Gastroesophageal sphincter (tissue), 4 donors: ENCODE measurements around the gene RASSF6. TPM values are rescaled to one million over a fixed set of nuclear protein-coding genes. Genes with fewer than 3 reads are reported as not detected.

ENCODE experiments used
- ATAC-seq: fragments of 150-250 bp; one replicate; pipeline ENCODE4 v1.9.1; 2016; ENCODE audit warnings: mild to moderate bottlenecking, moderate library complexity
- H3K27ac ChIP-seq, 4 donors: fragments of 200-600 bp; sonication (generic) in 3 of 4; 1 replicate in 3 of 4; 2 replicates in 1 of 4; pipeline ENCODE4 v1.5.1; 2016 to 2019
- H3K27me3 ChIP-seq: fragments of 200-600 bp; sonication (generic); one replicate; pipeline ENCODE4 v1.5.1; 2019
- H3K36me3 ChIP-seq, 2 donors: fragments of 200-600 bp; sonication (generic); one replicate each; pipeline ENCODE4 v1.5.1; 2019; ENCODE audit warnings: control low read depth in 1 of 2
- H3K4me1 ChIP-seq, 3 donors: fragments of 200-600 bp; sonication (generic); 1 replicate in 2 of 3; 2 replicates in 1 of 3; pipeline ENCODE4 v1.5.1; 2016 to 2019; ENCODE audit warnings: control low read depth in 2 of 3
- H3K4me3 ChIP-seq, 2 donors: fragments of 200-600 bp; sonication (generic); one replicate each; pipeline ENCODE4 v1.5.1; 2019; ENCODE audit warnings: mild to moderate bottlenecking in 1 of 2, moderate library complexity in 1 of 2
- H3K9me3 ChIP-seq, 3 donors: fragments of 200-600 bp; sonication (generic); one replicate each; pipeline ENCODE4 v1.5.1; 2017 to 2019; ENCODE audit warnings: control low read depth in 2 of 3
- CTCF ChIP-seq, 4 experiments: fragments of 200-600 bp in 2 of 4; fragments of 450-650 bp in 2 of 4; sonication (generic) in 1 of 4; IDR thresholded peaks; one replicate each; pipeline ENCODE4 v1.5.1; 2017 to 2019; ENCODE audit warnings: antibody characterized with exemption in 4 of 4, mild to moderate bottlenecking in 2 of 4, moderate library complexity in 2 of 4
- EP300 ChIP-seq: sonication (generic); formaldehyde crosslinking; IDR thresholded peaks from one replicate; pipeline ENCODE4 v1.6.1; 2017; ENCODE audit warnings: antibody characterized with exemption, mild to moderate bottlenecking
- POLR2A ChIP-seq, 2 donors: fragments of 450-650 bp; IDR thresholded peaks; one replicate each; pipeline ENCODE4 v1.6.1; 2017; ENCODE audit warnings: antibody characterized with exemption in 2 of 2, mild to moderate bottlenecking in 2 of 2, moderate library complexity in 1 of 2
- POLR2AphosphoS5 ChIP-seq: sonication (generic); formaldehyde crosslinking; IDR thresholded peaks from one replicate; pipeline ENCODE4 v1.6.1; 2017; ENCODE audit warnings: antibody characterized with exemption
- WGBS, 2 donors: methylation state at CpG; one replicate each; pipeline ENCODE4 v1.1.5; 2018; ENCODE audit warnings: low coverage in 1 of 2; 5-methylcytosine and 5-hydroxymethylcytosine counted together
- total RNA-seq, 4 donors: library from RNA; depleted of rRNA; stranded (reverse); fragments of >200 nt; gene quantifications; one replicate each; pipeline ENCODE4 v1.1.0, GENCODE V29; 2016

RASSF6 gene
- total RNA-seq, 4 donors from 2014 or later = 0.15 to 3.8 (median 0.50) TPM

- no peak overlapping the region for H3K27ac ChIP-seq
- no peaks in the 10 kb centered on the region for H3K36me3 ChIP-seq
- H3K4me3 ChIP-seq = no peak overlapping the region
- no peak for ATAC-seq
- no peaks in the 10 kb centered on the region for H3K9me3 ChIP-seq
- H3K4me1 ChIP-seq = peaks cover 0 to 38% (median 7%) of the 10 kb centered on the region in 3 donors
- TF ChIP-seq EP300 = no peak
- TF ChIP-seq CTCF (IDR thresholded peaks at IDR 0.05) = no peak
- TF ChIP-seq POLR2AphosphoS5 = no peak
- TF ChIP-seq POLR2A (IDR thresholded peaks at IDR 0.05) = no peak
- no peaks in the 10 kb centered on the region for H3K27me3 ChIP-seq
Observed at GRCh38 chr4:73607375-73608033, 12.7 kb downstream of the RASSF6 start.

- no peak overlapping the region for H3K27ac ChIP-seq
- WGBS, 2 donors = 90 to 93% methylated on average over 4 of the region's 4 CpGs
Observed at GRCh38 chr4:73606465-73606974, 13.7 kb downstream of the RASSF6 start.

GRCh38 chr4:73603854-73604584 lies 16.2 kb downstream of the RASSF6 start:
- ATAC-seq = no peak

More at GRCh38 chr4:73606465-73606974, 13.7 kb downstream of the RASSF6 start:
- Histone ChIP-seq H3K4me1 (peaks cover 0 to 38% (median 7%) of the 10 kb centered on the region in 3 donors), H3K36me3 (no peaks in the 10 kb centered on the region), H3K9me3 (no peaks in the 10 kb centered on the region), H3K27me3 (no peaks in the 10 kb centered on the region), H3K4me3 (no peak overlapping the region)
- no peak for ATAC-seq
- no peak for TF ChIP-seq POLR2AphosphoS5
- TF ChIP-seq POLR2A (IDR thresholded peaks at IDR 0.05) = no peak
- TF ChIP-seq CTCF (IDR thresholded peaks at IDR 0.05) = no peak
- no peak for TF ChIP-seq EP300

GRCh38 chr4:73603271-73603710 lies 16.9 kb downstream of the RASSF6 start:
- Histone ChIP-seq H3K27ac (no peak overlapping the region), H3K27me3 (no peaks in the 10 kb centered on the region), H3K4me1 (peaks cover 0 to 24% (median 3%) of the 10 kb centered on the region in 3 donors), H3K9me3 (no peaks in the 10 kb centered on the region), H3K36me3 (no peaks in the 10 kb centered on the region), H3K4me3 (no peak overlapping the region)
- WGBS, 2 donors = 36 to 55% methylated on average over 3 of the region's 3 CpGs
- TF ChIP-seq CTCF (IDR thresholded peaks at IDR 0.05) (no peak), EP300 (no peak), POLR2A (IDR thresholded peaks at IDR 0.05) (no peak), POLR2AphosphoS5 (no peak)
- ATAC-seq = no peak

More at GRCh38 chr4:73603854-73604584, 16.2 kb downstream of the RASSF6 start:
- H3K4me1 ChIP-seq = peaks cover 0 to 30% (median 3%) of the 10 kb centered on the region in 3 donors
- no peaks in the 10 kb centered on the region for H3K9me3 ChIP-seq
- no peaks in the 10 kb centered on the region for H3K27me3 ChIP-seq
- H3K4me3 ChIP-seq = no peak overlapping the region
- no peak overlapping the region for H3K27ac ChIP-seq
- TF ChIP-seq CTCF (IDR thresholded peaks at IDR 0.05) (no peak), POLR2AphosphoS5 (no peak), EP300 (no peak), POLR2A (IDR thresholded peaks at IDR 0.05) (no peak)
- WGBS, 2 donors = 26 to 57% methylated on average over 6 to 12 of the region's 12 CpGs
- H3K36me3 ChIP-seq = no peaks in the 10 kb centered on the region
